Measurements from ENCODE around the gene ACY1. TPM values are rescaled to one million over a fixed set of nuclear protein-coding genes. Genes with fewer than 3 reads are reported as not detected.

ACY1 gene
- 14.9 TPM for total RNA-seq (ENCODE audit: insufficient read depth, low replicate concordance)

DNA sequence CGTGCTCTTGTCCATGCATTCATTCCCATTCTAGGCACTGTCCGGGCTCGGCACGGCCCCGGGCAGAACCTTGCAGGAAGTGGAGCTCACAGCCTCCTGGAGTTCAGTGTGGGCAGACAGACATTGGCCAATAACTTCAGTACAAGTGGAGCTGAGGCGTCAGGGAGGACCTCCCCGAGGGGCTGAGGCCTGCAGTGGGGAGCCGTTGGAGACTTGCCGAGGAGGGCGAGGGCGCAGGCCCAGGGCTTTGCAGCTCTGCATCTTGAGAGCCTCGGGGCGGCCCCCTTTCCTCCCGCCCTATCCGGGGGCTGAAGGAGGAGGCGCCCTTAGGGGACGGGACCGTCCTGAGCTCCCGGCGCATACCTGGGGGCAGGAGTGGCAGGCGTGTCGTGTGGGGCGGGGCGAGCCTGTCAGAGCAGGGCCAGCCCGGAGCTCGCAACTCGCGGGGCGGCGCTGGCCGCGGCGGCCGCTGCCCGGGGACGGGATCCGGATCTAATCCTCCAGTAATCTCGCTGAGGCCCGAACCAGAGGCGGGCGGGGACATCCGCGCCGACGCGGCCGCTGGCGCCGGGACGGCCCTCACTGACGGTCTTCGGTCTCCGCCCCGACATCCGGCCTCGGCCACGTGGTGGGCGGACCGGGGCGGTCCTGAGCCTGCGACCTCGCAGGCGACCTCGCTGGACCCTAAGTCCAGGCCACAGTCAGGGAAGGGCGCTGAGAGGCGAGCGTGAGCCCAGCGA is at the start of gene ACY1:
Gene ACY1 (plus strand): TSS at position 698 of the 740 bp plus-strand sequence. CDS start 530 bp downstream, outside the sequence.
- peak; percentile 92 for DNase-seq (ENCODE audit: low spot score)

DNA sequence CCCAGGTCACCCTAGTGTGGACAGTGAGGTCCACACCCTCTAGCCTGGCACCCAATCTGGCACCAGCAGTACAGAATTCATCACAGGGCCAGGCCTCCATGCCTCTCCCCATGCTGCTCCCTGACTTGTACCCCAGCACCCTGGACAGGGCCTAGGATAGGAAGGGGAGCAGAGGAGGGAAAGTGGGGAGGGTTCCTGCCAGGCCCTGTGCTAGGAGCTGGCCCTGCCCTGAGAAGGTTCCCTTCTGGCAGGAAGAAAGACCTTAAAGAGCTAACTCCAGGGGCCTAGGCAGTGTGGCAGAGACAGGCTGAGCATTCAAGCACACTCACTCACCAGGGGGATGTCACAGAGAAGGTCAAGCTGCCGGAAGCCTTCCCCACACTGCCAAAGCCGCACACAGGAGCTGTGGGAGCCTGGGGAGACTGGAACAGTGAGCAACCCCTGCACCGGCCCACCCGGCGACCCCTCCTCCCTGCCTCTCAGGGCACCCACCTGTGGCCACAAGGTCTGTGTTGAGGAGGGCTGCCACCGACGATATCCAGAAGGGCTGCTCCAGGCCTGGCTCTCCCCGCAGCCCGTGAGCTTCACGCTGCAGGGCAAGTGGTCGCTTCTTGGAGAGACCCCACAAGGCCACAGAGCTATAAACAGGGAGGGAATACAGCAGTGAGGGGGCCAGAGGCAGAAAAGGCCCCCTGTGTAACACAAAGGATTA is 49.0 kb upstream of the ACY1 start:
- DNase-seq (ENCODE audit: low spot score), result no peak

DNA sequence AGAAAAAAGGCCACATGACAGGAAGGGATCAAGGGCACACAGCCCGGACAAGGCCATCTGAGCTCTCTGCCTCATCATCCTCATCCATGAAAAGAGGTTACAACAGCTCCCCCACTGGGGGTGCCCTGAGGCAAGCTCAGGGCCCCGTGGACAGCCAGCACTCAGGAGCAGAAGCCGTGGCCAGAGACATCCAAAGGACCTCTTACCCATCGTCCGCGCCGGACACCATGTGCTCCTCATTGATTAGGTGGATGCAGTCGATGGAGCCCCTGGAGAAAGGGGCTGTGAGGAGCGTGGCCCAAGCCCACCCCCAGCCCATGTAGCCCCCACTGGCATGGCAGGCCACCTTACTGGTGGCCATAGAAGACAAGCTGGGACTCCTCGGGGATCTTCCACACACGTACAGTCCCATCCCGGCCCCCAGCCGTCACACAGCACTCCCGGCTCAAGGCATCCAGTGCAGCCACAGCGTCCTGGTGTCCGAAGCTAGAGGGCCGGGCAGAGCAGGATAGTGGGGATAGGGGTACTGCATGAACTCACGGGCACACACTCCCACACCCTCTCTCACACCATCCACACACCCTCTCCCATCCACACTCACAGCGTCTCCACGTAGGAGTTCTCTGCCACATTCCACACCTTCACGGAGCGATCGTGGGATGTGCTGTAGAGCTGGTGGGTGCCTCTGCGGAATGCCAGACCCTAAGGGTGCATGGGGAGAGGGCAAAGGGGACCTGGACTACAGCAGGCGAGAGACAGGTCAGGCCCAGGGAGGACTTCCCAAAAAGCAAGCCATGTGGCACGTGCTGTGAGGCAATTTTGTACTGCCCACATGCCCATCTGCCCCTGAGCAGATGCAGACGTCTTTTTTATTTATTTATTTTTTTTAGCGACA is 48.1 kb upstream of the ACY1 start:
- no peak for DNase-seq (ENCODE audit: low spot score)

DNA sequence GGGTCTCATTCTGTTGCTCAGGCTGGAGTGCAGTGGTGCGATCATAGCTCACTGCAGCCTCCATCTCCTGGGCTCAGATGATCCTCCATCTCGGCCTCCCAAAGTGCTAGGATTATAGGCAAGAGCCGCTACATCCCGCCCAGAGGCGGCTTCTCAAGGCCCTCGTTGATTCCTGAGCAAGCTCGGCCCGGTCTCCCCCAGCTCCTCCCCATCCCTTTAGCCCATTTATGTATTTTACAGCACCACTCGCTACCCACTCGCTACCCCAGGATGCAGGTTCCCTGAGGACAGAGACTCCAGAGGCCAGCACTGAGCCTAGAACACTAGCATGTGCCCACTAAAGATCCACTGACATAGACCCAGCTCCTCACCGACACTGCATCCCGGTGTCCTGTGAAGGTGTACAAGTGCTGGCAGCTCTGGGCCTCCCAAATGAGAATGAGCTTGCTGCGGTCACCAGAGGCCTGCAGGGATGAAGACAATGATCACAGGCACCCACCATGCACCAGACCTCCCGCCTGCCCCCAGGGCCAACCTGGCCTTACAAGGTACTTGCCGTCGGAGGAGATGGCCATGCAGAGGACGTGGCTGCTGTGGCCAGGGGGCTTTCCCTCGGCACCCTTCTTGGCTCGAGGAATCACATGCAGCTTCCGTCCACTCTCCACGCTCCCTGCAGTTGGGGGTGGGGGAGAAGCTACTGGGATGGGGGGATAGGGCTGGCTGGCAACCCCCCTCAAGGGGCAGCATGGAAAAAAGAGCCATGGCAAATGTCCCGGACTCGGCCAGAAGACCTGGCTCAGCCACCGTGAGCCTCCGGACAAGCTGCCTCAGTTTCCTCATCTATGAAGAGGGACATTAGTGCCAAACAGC is 47.2 kb upstream of the ACY1 start:
- no peak for DNase-seq (ENCODE audit: low spot score)

DNA sequence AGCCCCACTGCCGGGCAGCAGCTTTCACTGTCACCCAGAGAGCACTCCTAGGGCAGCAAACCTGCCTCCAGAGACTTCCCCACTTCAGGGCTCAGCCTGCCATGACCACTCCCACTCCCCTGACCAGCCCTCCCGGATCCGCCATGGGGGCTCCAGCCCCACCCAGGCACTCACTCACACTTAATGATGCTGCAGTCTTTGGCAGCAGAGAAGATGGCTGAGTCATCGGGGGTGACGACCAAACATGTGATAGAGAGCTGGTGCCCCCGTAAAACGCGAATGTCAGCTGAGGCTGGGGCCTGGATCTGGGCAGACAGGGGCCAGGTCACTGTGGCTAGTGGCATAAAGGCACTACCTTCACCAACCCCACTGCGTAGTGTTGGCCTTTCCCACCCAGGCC is 46.3 kb upstream of the ACY1 start:
- no peak for DNase-seq (ENCODE audit: low spot score)

DNA sequence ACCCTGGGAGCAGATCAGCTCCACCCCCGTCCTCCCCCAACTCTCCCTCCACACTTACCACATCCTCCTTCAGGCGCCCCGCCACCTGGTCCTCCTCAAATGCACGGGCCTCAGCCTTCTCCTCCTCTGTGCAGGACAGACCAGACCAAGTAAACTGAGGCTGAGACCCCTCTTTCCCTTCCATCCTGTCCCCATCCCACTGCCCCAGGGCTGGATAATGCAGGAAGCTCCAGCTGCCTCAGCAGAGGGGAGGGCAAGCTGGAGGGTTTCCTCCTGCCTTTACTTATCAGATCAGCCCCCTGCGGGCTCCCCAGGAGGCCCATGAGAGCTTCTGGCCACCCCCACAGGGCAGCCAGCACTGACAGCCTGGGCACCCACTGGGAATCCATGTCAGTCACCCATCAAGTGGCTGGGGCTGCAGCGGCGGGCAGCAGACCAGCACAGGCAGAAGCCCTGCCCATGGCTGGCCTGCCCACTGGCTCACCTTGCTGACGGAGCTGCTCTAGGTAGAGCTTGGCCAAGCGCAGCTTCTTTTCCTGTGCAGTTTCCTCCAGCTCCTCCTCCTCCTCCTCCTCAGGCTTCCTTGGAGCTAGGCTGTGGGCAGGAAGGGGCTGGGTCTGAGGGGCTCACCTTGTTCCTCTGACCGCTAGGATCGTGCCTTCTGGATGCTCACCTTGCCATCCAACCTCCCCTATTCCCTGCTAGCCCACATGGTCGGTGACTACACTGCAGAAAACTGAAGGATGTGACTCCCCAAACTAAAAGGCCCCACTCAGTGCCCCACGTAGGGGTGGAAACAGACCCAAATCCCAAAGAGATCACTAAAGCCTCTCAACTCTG is 45.5 kb upstream of the ACY1 start:
- no peak for DNase-seq (ENCODE audit: low spot score)

DNA sequence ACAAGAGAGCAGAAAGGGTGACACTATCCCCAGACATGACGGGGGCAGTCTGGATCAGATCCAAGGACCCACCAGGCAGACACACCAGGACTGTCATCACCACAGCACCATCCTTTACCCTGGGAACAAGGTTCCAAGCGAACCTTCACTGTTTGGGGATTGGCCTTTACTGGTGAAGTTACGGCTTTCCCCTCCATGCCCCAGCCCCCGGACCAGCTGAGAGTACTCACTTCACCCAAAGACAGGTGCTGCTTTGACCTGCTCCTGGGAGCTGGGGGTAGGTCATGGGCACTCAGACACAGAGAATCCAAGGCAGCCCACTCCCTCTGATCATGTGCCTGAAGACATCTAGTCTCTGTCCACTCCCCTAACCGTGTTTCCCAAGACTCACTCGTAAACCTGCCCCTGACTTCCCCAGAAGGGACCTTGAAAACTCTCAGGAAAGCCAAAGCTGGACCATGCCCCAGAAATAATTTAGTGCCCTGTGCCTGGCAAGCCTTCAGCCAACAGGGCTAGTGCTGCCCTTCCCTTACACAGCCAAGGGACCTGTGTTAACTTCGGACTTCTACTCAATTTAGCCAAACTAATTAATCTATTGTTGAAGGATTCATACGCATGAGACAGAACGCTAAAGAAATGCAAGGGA is 44.4 kb upstream of the ACY1 start:
- no peak for DNase-seq (ENCODE audit: low spot score)

DNA sequence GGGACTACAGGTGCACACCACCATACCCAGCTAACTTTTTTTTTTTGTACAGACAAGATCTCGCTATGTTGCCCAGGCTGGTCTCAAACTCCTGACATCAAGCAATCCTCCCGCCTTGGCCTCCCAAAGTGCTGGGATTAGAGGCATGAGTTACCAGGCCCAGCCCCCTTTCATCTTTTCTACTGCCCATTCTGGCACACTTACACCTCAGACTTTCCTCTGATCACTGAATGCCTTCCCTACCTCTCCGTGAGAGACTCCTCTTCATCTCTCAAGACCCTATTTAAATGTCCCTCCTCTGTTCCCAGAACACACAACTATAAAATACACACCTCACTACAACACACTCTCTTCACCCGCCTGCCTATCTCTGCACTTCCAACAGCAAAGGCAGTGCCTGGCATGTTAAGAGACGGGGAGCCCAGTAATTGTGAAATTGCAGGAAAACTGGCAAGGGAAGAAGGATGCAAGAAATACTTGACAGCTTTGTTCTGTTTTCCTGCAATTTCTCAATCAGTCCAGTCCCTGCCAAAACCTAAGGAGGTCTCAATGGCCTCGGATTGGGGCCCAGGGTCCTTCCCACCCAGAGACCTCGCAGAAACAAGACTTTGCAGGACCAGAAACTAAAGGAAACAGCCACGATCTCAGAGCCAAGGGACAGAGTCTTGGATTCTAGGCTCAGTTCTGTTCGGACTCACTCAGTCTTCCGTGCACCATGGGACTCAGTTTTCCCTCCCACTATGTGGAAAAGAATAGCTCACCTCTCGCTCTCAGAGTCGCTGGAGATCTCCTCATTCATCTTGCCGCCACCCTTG is 42.5 kb upstream of the ACY1 start:
- no peak for DNase-seq (ENCODE audit: low spot score)

DNA sequence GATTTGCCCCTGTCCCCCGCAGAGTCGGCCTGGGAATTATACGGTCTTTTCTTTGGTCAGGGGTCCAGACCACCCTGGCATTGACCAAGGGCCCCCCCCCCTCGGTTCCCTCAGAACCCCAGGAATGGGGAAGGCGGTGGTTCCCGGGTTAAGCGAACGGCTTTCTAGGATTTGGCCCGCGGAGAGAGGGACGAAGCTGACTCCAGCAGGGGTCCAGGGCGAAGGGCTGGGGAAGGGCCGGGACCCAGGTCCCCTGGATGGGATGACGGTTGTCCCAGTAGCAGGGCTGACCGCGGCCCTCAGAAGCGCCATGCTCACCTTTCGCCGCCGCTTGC is 41.9 kb upstream of the ACY1 start:
- DNase-seq (ENCODE audit: low spot score), result no peak

DNA sequence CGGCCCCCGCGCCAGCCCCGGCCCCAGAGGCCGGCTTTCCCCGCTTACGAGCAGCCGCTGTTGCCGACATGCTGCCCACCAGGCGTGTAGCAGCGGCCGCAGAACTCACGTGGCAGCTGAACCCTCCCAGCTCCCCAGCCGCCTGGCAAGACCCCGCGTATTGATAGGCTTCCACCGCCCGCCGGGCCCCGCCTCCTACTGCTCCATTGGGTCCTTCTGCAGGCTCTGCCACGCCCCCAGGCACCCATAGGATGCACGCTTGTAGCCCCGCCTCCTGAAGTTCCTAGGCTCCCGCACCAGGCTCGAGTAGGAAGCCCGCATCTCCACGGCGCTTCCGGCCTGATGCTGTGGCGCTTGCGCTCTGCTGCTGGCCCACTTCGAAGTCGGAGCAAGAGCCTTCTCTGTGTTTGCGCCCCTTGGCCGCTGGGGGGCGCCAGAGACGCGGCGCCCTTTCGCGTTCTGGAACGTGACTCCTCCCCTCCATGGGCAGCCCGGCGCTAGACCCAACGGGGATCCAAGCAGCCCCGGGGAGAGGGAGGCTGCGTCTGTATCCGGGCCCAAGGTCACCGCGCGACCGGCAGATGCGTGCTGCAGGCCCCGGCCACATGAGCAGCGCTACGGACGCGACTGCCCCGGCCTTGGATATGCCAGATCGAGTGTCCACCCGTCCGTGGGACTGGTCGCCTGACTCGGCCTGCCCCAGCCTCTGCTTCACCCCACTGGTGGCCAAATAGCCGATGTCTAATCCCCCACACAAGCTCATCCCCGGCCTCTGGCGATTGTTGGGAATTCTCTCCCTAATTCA is 41.3 kb upstream of the ACY1 start, which contains the start of the genes PARP3 and RRP9:
Gene PARP3 (plus strand): TSS at position 566 of the 805 bp plus-strand sequence. CDS start 993 bp downstream, outside the sequence.
Gene RRP9 (minus strand): TSS at position 107 of the 805 bp plus-strand sequence. CDS start 37 bp downstream, at position 70.
- DNase-seq (ENCODE audit: low spot score), result peak; percentile 100

DNA sequence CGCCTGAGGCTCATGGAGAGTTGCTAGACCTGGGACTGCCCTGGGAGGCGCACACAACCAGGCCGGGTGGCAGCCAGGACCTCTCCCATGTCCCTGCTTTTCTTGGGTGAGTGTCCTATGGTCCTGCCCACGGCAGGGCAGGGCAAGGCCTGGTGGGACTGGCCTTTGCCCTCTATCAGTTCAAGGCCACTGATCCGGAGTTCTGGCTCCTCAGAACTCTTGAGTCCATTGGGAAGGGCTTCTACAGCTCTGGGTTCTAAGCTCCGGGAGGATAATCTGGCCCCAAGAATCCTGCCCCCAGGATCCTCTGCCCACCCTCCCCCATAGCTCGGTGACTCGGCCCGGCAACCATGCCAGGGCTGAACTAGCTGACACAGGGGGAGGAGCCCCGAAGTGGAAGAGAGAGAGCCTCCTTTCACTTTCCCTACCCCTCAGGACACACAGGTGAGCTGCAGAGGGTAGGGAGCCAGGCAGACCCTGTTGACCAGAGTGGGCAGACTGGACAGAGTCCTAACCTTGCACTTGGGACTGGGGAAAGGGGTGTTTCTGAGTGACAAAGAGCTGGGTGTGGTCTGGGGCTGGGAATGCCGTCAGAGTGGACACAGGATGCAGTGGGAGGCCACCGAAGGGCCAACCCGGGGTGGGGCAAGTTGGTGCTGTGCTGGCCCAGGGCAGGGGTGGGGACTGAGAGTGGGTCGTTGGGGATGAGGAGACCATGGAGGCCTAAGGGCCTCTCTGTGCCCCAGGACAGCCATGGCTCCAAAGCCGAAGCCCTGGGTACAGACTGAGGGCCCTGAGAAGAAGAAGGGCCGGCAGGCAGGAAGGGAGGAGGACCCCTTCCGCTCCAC is 40.5 kb upstream of the ACY1 start:
- peak; percentile 43 for DNase-seq (ENCODE audit: low spot score)

DNA sequence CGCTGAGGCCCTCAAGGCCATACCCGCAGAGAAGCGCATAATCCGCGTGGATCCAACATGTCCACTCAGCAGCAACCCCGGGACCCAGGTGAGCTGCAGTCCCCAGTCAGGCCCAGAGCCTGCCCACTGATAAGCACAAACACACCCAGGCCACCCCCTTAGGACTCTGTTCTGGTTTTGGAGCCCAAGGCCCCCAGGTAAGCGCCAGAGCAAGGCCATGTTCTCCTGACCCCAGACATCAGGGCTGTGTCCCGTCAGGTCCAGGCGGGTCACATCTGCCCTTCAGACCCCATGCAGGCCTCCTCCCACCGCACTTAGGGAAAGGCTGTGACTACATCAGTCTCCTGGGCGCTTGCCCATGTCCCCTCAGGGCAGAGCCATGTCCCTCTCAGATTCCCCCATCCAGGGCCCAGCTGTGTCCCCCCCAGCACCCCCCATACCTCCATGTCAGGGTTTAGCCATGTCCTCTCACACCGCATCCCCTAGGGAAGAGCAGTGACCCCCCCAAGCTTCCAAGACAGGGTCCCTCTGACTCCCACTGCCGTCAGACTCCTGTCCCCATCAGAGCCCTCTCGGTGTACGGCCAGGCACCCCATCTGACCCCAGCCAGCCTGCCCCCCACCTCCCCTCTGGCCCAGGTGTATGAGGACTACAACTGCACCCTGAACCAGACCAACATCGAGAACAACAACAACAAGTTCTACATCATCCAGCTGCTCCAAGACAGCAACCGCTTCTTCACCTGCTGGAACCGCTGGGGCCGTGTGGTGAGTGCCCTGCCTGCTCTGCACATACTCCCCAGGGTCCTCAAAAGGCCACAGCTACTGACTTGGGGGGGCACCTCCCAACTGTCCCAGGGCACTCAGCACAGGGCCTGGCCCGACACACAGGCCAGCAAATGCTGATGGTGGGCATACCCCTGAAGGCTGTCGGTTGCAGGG is 39.6 kb upstream of the ACY1 start:
- DNase-seq (ENCODE audit: low spot score), result no peak

DNA sequence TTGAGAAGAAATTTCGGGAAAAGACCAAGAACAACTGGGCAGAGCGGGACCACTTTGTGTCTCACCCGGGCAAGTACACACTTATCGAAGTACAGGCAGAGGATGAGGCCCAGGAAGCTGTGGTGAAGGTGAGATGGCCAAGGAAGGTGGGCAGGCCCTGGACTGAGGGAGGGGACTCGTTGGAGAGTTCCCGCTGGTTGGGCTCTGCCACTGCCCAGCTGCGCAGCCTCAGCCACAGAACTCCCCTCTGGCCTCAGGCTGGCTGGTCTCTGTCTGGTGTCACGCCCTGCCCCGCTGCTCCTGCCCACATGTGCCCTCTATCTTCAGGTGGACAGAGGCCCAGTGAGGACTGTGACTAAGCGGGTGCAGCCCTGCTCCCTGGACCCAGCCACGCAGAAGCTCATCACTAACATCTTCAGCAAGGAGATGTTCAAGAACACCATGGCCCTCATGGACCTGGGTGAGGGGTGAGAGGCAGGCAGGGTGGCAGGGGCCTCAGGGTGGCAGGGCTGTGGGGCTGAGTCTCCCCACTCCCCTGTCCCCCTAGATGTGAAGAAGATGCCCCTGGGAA is 38.8 kb upstream of the ACY1 start:
- no peak for DNase-seq (ENCODE audit: low spot score)

DNA sequence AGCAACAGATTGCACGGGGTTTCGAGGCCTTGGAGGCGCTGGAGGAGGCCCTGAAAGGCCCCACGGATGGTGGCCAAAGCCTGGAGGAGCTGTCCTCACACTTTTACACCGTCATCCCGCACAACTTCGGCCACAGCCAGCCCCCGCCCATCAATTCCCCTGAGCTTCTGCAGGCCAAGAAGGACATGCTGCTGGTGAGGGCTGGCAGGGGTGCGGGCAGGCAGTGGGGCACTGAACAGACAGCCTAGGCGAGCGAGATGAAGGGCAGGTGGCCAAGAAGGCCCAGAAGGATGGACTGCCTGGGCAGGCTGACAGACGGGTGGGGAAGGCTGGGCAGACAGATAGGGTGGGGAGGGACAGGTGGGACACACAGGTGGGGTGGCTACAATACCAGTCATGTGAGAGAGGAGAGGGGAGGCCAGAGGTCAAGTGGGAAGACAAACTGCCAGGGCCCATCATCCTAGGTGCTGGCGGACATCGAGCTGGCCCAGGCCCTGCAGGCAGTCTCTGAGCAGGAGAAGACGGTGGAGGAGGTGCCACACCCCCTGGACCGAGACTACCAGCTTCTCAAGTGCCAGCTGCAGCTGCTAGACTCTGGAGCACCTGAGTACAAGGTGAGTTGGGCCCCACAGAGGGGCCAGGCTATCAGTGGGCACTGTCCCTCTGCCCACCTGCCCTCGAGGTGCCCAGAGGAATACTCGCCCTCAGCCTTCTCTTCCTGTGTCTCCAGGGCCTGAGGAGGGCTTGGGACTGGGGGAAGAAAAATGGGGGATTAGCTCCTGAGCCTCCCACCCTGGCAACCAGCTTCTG is 38.1 kb upstream of the ACY1 start:
- no peak for DNase-seq (ENCODE audit: low spot score)
